NK-92 treated with Interleukin-12 subunit alpha and Interleukin-12 subunit beta, amount 100 ng/mL, for 24 hours (cell line): ENCODE measurements around the gene FOXP3.

Source experiments
- DNase-seq: peaks from one replicate; lab custom pipeline; 2025; lab: John Stamatoyannopoulos, UW

Gene FOXP3

DNA sequence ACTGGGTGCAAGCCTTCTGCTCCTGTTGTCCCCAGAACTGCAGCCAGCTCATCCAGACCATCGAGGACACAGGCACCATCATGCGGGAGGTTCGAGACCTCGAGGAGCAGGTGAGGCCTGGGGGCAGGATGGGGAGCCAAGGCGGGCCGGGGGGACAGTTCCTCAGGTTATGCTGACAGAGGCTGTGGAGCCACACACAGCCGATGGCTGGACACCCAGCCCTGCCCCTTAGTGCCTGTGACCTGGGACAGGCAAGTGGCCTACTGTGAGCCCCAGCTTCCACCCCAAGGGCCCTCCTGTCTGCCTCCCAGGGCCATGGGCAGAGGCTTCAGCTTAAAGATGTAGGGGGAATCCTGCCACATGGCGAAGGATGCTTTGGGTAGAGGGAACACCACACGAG is 14.9 kb downstream of the FOXP3 start:
- no peak for DNase-seq

DNA sequence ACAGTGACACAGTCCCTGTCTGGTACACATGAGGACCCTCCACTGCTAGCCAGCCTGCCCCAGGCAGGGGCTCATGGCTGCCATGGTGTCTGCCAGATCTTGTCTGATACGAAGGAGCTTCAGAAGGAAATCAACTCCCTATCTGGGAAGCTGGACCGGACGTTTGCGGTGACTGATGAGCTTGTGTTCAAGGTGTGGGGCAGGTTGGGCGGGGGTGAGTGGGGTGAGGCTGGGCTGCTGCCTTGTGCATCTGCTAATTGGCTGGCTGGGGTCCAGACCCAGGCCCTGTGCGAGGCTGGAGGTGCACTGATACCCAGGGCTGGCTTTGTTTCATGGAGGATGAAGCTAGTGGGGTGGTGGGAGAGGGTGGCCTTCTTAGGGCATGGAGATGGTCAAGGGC is 15.4 kb downstream of the FOXP3 start:
- no peak for DNase-seq

DNA sequence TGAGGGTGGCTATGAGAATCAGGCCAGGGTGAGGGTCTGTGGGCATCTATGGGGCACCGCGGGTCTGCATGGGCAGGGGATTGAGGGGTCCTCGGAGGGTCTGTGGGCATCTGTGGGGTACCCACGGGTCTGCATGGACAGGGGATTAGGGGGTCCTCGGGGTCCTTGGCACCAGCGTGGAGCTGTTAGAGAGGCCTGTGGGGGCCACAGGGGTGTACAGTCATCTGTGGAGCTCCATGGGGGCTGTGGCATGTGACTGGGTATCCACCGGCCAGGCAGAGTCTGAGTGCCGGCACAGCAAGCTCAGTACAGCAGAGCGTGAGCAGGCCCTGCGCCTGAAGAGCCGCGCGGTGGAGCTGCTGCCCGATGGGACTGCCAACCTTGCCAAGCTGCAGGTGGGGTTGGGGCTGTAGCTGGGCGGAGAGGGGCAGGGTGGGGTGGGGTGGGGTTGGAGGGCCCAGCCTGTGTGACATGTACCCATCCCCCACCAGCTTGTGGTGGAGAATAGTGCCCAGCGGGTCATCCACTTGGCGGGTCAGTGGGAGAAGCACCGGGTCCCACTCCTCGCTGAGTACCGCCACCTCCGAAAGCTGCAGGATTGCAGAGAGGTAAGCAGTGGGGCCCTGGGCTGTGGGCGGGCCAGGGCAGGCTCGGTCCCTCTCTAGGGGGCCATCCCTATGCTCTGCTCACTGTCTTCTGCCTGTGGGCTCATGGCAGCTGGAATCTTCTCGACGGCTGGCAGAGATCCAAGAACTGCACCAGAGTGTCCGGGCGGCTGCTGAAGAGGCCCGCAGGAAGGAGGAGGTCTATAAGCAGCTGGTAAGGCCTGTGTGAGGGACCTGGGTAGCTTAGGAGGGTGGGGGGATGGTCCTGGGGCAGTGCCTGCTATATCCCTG is 16.3 kb downstream of the FOXP3 start:
- DNase-seq, result no peak

DNA sequence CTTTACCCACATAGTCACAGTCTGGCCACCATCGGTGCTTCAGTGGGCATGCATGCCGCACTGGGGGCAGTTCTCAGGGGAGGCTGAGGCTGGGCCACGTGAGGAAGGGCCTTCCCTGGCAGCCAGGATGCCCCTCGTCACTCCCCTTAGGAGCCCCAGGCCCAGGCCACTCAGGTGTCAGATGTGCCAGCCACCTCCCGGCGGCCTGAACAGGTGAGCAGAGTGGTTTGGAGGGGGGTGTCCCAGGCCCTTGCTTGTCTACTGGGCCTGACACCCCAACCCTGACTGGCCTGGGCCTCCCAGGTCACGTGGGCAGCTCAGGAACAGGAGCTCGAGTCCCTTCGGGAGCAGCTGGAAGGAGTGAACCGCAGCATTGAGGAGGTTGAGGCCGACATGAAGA is 17.2 kb downstream of the FOXP3 start:
- DNase-seq, result no peak

DNA sequence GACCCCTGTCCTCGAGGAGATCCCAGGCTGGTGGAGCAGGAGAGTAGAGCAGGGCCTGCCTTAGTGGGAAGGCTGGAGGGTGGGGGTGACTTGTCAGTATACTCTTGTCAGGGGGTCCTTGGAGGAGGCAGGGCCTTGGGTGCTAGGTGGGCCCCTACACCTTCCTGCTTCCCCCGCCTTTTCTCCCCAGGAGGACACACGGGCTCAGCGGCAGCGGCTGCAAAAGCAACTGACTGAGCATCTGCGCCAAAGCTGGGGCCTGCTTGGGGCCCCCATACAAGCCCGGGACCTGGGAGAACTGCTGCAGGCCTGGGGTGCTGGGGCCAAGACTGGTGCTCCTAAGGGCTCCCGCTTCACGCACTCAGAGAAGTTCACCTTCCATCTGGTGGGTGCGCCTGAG is 18.0 kb downstream of the FOXP3 start:
- no peak for DNase-seq

DNA sequence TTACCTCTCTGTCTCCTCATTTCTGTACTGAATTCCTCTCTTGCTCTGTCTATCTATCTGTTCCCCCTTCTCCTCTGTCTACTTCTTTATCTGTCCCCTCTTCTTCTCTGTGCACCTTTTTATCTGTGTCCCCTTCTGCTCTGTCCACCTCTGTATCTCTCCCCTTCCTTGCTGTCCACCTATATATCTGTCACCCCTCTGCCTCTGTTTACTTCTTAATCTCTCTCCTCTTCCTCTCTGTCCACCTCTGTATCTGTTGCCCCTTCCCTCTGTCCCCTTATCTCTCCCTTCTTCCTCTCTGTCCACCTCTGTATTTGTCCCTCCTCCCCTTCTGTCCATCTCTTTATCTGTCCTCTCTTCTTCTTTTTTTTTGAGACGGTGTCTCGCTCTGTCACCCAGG is 20.3 kb downstream of the FOXP3 start:
- no peak for DNase-seq

DNA sequence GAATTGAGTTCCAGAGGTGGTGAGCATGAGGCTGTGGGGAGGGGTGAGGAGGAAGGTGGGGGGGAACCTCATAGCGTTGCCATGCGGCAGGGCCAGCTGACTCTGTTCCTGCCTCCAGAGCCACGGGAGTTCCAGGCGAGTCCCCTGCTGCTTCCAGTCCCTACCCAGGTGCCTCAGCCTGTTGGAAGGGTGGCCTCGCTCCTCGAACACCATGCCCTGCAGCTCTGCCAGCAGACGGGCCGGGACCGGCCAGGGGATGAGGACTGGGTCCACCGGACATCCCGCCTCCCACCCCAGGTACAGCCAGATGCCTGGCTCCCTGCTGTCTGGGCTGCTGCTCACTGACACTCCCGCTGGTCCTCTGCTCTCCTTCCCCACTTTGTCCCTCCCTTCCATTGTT is 21.3 kb downstream of the FOXP3 start:
- no peak for DNase-seq

DNA sequence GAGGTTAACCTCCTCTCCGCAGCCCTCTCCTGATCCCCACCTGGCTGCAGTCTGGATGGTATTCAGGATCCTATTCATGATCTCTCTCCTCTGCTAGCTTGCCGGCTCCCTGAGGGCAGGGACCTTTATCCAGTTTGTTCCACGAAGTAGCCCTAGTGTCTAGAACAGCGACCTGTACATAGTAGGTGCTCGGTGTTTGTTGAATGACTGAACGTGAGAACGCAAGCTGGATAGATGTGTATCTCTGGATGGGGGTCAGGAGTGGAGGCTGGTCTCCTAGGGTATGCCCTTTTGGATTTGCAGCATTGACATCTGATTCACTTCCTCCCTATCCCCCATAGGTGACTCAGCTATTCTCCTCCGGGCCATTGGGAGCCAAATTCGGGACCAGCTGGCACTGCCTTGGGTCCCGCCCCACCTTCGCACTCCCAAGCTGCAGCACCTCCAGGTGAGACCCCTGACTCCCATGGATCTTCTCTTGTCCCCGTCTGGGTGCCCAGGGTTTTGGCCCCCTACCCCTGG is 21.9 kb downstream of the FOXP3 start:
- DNase-seq, result no peak

DNA sequence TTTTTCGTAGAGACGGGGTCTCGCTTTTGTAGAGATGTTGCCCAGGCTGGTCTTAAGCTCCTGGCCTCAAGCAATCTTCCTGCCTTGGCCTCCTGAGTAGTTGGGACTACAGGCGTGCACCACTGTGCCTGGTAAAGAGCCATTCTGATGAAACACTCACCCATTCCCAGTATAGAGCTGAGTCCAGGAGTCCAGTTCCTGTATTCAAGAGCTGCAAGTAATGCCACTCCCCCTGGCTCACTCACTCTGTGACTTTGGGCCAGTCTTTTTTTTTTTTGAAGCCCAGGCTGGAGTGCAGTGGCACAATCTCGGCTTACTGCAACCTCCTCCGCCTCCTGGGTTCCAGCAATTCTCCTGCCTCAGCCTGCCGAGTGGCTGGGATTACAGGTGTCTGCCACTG is 25.8 kb downstream of the FOXP3 start:
- DNase-seq, result no peak

DNA sequence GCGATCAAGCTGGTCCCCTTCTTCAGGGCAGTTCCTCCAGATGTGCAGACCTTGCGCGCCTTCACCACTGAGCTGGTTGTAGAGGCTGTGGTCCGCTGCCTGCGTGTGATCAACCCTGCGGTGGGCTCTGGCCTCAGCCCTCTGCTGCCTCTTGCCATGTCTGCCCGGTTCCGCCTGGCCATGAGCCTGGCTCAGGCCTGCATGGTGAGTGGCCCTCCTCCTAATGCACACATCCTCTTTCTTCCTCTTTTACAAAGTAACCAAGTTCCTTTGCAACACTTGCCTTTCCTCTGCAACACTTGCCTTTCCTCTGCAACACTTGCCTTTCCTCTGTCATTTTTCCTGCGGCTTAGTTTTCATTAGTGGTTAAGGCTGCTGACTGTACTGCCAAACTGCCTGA is 27.4 kb downstream of the FOXP3 start:
- no peak for DNase-seq

DNA sequence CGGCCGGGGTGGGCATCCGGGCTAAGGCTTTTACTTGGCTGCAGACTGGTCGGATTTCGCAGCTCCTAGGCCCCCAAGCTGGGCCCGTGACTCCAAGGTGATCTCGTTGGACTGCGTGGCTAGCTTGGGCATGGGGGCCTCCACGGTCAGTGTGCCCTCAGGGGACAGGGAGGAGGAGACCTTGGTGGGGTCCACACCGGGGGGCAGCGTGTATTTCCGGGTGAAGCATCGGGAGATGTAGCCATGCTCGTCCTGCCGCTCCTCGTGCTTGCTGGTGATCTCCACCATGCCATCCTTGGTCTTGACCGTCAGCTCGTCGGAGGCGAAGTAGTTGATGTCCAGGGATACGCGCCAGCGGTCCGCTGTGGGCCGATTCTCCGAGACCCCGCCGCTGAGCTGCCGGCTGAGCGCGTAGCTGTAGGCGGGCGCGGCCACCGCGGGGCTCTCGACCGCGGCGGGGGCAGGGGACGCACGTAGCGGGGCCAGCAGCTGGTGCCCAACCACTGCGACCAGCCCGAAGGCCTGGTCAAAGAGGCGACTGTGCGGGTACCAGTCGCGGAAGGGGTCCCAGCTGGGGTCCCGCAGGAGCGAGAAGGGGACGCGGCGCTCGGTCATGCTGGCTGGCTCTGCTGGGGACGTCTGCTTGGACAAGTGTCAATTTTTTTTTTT is 30.5 kb downstream of the FOXP3 start:
- no peak for DNase-seq

DNA sequence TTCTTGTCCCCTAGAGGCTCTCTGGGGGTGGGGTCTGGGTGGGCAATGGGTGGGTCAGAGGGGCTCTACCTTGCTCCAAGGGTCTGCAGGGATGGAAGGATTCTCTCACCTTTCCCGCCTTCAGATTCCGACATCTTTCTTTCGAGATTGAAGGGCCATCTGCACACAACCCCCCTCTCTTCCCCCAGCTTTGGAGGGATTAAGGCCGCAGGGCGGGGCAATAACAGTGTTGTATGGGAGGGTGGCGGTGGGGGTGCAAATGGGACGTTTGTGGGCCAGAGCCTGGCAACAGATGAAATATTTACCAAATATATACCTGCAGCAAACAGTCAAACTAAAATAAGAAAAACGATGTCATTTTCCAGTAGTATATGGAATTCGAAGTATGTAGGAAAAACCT is 31.3 kb downstream of the FOXP3 start, which contains the start of gene CACNA1F:
CACNA1F (minus strand) TSS at position 165 of the 400 bp plus-strand sequence; CDS start at position 134, 31 bp downstream.
- no peak for DNase-seq

DNA sequence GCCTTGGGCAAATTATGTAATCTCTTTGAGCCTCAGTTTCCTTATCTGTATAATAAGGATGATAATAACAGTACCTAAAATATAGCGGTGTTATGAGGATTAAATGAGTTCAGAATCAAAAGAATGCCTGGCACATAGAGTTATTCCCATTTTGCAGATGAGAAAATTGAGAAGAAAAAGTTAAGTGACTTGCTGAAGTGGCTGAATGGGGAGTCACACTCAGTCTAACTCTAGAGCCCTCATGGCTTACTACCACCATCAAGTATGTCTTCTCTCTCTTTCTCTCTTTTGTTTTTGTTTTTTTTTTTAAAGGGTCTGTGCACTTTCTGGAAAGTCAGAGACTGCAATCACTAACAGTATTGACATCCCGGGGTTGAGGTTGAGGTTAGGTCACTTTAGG is 32.0 kb downstream of the FOXP3 start:
- no peak for DNase-seq

DNA sequence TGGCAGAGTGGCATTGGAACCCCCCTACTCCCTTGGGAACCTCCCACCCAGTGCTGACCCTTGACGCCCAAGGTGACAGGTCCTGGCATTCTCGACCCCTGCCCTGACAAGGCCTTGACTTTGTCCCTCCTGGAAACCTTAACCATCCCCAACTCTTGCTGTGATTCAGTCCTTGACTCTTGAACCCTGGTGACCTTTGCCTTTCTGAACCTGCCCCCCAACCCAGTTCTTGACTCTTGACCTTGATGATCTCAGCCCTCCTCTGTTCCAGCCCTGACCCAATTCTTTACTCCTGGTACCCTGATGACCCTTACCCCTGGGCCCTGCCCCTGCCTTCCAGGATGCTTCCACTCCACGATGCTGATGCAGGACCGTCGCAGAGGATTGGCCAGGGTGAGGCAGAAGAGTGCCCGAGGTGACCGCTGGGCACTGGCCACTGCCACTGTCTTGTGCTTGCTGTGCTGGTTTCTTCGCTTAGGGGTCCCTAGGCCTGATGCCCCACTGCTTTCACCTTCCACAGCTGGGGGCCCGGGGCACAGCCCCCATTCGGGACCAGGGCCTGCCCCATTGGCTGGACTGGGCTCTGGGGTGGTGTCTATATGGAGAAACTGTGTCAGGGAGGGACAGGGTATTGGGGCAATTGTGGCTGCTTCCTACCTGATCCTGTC is 33.0 kb downstream of the FOXP3 start:
- no peak for DNase-seq

DNA sequence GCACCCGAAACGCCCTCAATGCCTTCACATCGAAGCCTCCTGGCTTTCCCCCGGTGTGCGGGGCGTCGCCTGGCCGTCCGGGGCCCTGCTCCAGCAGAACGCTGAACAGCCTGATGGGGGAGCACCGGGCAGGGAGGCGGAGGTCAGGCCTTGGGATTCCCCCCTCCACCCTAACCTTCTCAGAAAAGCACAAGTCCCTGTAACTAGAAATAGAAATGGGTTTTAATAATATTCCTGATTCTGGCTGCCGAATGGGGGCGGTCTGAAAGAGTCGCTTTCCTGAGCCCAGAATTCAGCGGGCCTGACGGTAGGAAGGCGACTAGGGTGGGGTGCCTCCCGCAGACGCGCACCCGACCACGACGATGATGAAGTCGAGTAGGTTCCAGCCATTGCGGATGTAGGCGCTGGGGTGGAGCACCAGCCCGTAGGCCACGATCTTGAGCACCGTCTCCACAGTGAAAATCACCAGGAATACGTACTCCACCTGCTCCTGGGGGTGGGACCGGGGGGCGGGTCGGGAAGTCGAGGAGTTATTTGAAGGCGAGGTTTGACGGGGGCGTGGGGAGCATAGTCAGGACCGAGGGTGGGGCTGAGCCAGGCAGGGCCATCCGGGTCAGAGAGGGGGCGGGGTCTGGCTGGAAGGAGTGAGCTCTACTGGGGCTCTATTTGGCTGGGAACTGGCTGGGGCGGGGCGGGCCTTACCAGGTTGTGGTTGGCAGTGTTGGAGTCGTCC is 33.8 kb downstream of the FOXP3 start:
- DNase-seq, result no peak

DNA sequence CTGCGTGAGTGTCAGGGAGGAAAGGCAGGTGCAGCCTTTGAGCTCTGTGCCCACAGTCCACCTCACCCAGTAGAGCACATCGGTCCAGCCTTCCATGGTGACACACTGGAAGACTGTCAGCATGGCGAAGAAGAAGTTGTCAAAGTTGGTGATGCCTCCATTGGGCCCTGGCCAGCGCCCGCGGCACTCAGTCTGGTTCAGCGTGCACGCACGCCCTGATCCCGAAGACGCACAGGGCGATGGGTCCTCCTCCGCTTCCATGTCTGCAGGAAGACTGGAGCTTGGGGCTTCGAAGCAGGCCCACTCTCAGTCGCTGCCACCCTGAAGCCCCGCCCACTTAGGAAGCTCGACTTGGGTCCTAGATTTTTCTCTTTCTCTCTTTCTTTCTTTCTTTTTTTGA is 36.3 kb downstream of the FOXP3 start:
- no peak for DNase-seq

DNA sequence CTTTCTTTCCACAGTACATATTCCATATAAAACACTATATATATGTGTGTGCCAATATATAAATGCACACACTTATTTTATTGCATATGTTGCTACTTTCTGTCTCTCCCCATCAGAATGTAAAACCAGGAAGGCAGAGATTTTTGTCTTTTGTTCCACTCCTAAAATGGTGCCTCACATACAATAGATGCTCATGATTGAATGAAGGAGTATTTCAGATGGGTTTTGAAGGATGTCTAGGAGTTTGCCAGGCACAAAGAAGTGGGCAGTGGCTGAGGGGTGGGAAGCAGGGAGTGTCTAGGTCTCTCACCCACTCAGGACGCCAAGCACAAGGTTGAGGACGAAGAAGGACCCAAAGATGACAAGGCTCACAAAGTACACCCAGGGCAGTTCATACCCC is 36.8 kb downstream of the FOXP3 start:
- DNase-seq, result no peak

DNA sequence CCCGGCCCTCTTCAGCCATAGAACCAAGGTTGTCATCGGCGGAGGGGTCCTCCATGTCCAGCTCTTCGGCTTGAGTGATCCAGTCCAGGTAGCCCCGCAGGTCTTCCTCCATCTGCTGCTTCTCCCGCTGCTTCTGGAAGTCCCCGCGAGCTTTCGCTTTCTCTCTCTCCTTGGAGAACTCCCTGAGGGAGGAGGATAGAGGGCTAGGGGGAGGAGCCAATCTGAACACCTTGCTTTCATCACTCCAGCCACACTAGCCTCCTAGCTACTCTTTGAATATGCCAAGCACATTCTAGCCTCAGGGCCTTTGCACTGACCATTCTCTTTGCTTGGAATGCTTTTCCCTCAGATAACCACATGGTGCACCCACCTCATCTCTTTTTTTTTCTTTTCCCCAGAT is 37.6 kb downstream of the FOXP3 start:
- no peak for DNase-seq

DNA sequence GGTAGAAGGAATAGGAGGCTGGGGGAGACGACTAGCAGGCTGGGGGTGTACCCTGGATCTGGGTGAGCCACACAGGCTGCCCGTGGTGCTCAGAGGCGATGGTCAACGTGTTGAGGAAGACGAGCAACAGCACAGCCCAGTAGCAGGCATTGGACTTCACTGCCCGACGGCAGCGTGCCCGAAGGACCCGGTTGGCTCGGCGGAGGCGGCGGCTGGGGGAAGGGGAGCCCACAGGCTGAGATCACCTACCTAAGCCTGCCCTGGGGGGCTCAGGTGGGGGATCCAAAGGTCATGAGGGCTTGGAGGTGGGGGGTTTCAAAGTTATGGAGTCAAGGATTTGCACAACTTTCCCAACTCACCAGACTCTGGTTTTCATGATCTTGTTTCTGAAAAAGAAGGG is 38.7 kb downstream of the FOXP3 start:
- DNase-seq, result no peak

DNA sequence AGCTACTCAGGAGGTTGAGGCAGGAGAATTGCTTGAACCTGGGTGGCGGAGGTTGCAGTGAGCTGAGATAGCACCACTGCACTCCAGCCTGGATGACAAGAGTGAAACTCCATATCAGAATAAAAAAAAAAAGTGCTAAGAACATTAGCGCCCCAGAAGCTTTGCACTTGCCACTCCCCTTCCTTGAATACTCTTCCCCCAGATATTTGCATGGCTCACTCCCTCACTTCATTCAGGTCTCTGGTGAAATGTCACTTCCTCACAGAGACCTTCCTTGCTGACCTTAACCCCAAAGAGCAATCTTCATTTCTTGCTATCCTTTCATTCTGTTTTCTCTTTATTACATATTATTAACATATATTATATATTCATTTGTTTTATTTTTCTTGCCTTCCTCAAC is 42.6 kb downstream of the FOXP3 start:
- DNase-seq, result no peak

DNA sequence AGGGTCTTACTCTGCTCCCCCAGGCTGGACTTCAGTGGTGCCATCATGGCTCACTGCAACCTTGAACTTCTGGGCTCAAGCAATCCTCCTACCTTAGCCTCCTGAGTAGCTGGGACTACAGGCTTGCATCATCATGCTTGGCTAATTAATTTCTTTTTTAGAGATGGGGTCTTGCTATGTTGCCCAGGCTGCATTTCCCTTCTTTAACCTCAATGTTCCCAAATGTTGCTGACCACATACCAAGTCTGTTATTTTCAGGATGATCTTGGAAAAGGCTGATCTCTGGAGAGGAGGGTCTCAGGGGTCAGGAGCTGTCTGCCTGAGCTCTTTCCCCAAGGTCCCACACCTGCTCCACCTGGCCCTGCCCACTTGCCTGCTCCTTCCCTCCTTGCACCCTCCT is 44.4 kb downstream of the FOXP3 start:
- no peak for DNase-seq

DNA sequence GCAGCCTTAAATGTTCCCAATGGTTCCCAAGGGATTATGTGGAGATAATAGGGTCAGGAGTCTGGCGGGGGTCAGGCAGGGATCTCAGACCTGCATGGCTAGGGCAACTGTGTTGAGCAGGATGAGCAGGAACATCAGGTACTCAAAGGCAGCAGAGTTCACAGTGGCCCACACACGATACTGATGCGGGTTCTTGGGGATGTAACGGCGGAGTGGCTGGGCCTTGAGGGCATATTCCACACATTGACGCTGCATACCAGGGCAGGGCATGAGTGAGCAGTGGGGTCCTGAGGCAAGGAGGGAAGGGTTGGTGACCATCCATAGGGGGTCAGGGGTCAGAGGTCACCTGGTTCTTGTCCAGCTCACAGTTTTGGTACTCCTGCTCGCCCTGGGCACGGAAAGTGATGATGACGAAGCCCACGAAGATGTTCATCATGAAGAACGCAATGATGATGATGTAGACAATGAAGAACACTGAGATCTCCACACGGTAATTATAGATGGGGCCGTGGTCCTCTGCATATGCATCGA is 49.4 kb downstream of the FOXP3 start:
- no peak for DNase-seq
